Measurements from ENCODE around the gene PRKCB.
"Not testable (repeated sequence)": the region's sequence is repeated elsewhere in the genome, so short reads cannot be mapped to it uniquely, and the experiment has no call there.

Gene PRKCB

DNA sequence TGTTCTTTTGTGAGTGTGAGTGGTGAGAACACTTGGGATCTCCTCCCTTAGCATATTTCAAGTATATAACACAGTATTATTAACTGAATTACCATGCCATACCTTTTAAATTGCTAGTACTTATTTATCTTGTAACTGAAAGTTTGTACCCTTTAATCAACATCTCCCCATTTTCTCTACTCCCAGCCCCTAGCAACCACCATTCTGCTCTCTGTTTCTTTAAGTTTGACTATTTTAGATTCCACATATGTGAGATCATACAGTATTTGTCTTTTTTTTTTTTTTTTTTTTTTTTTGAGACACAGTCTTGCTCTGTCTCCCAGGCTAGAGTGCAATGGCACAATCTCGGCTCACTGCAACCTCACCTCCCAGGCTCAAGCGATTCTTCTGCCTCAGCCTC lies 302.8 kb downstream of the PRKCB start:
- no peak for DNase-seq

DNA sequence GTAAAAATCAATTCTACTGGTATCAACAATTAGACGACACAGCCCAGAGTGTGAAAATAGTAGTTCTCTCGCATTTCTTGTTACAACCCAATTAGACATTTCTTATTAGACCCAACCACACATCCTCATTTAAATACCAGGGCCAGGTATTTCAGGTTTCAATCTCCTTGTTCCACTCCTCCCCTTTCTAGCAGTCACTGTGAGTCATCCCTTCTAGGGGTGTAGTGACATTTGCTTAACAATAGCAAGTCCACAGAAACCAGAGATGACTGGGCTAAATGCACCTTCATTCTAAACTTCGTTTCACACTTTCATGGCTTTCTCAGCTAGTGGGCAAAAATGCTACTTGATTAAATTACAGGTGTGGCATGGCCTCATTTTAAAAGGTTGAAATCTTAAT lies 303.5 kb downstream of the PRKCB start:
- DNase-seq, result no peak

DNA sequence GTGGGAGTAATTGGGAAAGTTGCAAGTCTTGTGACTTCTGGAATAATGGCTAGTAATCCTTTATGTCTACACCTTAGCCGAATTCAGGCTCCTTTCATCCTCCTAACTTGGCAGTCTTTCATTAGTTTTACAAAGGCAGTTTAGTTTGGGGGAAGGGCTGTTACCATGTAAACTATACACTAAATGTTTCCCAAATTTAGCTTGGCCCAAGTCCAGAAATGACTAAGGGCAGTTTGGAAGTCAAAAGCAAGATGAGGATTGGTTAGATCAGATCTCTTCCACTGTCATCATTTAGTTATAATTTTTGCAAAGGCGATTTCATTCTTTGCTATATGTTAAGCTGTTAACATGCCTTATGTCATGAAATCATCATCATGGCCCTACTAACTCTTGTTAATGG lies 304.9 kb downstream of the PRKCB start:
- DNase-seq, result no peak

DNA sequence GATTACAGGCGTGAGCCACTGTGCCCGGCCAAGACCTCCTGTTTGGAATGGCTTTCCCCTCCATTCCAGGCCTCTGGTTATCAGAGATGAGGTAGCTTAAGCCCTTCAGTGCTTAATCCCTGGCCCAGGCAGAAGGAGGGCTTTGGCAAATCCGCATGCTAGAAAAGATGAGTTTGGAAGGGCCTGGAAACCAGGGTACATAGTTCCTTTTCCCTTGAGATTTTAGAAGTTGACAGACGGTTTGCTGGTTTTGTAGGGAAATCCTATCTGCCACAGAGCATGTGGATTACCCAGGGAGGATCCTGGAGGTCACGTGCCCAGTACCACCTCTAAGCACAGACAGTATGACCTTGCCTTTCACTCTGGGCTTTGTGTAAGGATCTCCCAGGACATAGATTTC lies 305.7 kb downstream of the PRKCB start:
- no peak for DNase-seq

DNA sequence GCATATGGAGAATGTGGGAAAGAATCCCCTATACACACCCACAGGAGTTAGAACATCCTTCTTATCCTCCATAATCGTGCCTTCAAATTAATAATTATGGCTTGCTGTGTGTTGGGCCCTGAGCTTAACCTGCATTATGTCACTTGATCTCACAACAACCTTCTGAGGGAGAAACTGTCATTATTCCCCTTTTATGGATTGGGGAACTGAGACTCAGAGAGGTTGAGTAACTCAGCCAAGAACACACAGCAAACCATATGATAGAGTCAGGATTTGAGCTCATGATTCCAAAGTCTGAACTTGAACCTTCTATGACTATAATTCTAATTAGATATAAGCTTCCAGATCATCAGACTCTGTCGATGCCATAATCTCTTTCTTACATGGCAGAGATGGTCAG lies 306.1 kb downstream of the PRKCB start:
- no peak for DNase-seq

DNA sequence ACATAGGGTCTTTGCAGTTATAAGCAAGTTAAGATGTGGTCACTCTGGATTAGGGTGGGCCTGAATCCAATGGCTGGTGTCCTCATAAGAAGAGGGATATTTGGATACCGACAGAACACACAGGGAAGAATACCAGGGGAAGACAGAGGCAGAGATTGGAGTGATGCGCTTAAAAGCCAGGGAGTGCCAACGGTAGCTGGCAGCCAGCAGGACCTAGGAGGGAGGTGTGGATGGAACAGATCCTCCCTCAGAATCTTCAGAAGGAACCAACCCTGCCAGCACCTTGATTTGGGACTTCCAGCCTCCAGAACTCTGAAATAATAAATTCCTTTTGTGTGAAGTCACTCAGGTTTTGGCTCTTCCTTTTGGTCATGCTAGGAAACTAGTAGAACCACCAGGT lies 310.1 kb downstream of the PRKCB start:
- DNase-seq, result no peak

DNA sequence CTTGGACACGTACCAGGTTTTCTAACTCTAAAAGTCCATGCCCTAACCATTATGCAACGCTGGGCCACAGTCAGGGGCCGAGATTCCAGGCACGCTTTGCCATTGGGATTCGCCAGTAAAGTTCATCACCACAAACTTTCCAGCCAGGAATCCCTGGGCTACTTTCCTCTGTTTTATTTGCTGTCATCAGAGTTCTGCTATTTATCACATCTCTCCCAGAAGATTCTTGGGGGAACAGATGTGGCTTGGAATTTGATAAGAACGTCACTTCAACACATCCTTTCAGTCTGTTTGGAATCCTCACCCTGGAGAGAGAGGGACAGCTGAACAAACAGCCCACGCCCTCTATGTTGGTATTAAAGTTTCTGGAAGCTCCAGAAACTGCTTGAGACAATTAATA lies 310.7 kb downstream of the PRKCB start:
- DNase-seq, result no peak

DNA sequence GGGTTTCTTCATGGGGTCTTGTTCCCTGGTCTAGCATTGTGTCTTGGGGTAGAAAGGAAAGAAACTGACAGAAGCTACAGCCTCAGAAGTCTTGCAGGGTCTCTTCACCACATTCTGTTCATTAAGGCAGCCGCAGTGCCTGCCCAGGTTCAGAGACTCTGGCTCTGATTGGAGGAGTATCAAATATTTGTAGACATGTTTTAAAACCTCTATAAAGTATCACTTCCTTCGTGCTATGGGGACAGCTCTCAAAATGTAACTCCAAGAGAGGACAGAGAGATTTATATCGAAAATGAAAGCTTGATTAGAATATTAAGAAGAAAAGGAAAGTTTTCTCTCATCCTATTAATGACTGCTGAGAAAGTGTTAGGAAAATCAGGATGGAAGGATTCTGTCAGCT lies 313.3 kb downstream of the PRKCB start:
- no peak for DNase-seq

DNA sequence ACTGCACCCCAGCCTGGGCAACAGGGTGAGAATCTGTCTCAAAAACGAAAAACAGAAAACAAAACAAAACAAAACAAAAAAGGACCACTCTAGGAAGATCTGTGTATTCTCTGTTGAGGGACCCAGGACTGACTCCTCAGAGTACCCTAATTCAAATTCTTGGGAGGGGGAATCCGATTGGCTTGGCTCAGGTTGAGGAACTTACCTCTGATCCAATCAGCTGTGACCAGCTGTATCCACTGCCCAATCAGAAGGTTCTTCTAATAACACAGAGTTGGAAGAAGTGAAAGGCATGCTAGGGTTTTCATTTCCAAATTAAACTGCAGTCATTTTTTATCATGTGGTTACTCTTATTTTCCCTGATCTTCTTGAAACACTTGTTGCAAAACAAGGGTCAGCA lies 314.5 kb downstream of the PRKCB start:
- no peak for DNase-seq

DNA sequence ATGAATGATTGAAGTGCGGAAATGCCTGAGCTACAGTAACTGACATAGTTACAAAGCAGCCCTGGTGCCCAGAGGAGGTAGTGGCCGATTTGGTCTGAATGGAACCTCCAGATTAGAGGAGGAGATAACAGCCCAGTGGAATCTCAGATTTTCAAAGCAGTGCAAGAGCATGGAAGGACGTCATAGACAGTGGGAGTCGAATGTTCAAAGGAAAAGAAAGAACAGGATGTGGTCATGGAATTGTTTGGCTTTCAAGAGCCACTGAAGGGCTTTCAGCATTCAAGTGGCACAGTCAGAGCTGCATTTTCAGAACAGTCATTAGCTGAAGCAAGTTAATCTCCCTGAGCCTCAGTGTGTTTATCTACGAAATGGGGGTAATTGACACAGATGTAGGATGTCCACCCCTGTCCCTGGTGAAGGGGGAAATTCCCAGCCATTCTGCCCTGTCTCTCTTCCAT lies 315.7 kb downstream of the PRKCB start:
- peak; percentile 92 for DNase-seq

DNA sequence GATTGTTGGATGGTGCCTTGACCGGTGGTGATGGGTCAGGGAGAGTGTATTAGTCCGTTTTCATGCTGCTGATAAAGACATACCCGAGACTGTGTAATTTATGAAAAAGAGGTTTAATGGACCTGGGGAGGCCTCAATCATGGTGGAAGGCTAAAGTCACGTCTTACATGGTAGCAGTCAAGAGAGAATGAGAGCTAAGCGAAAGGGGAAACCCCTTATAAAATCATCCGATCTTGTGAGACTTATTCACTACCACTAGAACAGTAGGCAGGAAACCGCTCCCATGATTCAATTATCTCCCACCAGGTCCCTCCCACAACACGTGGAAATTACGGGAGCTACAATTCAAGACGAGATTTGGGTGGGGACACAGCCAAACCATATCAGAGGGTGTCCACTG lies 316.3 kb downstream of the PRKCB start:
- not testable (repeated sequence) for DNase-seq

DNA sequence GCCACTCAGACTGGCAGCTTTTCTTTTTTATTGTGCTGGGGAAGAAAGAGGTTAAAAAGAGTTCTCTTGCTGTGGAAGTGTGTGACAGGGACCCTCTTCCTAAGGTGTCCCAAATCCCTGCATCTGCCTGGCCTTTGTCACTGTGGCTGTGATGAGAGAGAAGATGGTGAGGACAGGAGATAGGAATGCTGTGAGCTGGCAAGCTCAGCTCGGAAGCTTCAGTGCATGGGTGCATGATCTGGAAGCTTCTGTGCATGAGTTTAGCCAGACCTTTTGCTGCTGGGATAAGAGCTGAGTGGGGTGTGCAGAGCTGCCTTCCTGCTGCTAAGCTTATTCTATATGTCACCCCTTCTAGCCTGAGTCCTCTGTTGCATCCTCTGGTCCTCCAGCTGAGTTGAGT lies 317.0 kb downstream of the PRKCB start:
- no peak for DNase-seq

DNA sequence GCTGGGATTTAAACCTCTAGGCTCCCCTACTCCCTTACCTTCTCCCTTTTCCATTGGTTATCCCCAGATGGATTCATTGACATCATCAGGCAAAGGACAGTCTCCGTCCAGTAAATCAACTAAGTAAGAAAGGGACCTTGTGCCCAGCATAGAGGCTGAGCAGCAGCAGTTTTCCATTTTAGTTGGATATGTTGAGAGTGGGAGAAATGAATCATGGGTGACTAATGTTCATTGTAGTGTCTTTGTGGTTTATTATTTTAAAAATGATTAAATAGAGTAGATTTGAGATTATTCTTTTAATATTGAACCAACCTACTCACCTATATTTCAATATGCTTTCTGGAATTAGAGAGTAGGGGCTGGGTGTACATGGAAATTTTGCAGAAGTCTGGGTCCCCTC lies 321.0 kb downstream of the PRKCB start:
- no peak for DNase-seq

DNA sequence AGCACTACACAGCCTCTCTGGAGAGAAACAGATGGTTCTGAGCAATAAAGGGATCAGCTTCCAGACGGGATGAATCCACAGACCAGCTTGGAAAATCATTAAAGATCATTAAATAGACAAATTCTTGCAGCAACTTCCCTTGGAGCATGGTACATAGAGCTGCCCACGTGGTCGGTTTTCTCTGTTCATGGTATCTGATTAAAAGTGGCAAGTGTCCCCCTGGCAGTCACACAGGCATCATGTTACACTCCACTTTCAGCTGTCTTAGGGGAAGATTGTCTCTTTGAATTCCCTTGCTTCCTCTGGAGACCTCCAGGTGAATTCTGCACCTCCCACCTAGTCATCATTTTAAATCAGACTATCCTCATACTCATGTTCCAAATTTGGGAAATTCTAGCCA lies 328.2 kb downstream of the PRKCB start:
- DNase-seq, result no peak

DNA sequence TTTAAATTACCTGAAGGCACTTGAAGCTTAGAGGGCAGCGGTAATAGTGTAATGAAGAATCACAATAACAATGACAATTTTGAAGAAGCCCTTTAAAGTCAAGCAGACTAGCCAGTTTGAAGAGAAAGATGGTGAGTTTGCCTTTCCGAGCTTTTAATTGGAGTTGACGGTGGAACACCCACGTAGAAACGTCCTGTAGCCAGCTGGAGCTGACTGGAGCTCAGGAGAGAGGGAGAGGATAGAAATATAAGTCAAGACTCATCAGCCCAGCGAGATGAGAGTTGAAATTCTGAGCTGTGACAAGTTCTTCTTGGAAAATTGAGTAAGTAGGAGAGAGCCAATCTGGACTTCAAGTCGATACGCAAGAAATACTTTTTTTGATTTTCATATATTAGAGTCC lies 328.6 kb downstream of the PRKCB start:
- DNase-seq, result no peak

DNA sequence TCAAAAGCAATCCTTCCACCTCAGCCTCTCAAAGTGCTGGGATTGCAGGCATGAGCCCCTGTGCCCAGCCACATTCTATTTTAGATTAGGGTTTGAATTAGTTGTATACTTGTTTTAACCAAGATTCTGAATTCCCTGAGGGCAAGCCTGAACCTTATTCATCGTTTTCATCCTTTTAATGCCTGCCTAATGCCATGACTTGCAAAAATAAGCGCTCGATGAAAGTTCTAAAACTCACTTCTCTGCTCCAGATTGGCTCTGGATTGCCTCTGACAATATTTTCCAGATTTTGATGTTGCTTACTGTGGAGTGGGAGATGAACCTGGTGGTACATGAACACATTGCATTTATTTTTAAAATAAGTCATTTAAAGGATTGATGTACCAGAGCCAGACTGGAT lies 329.5 kb downstream of the PRKCB start:
- no peak for DNase-seq

DNA sequence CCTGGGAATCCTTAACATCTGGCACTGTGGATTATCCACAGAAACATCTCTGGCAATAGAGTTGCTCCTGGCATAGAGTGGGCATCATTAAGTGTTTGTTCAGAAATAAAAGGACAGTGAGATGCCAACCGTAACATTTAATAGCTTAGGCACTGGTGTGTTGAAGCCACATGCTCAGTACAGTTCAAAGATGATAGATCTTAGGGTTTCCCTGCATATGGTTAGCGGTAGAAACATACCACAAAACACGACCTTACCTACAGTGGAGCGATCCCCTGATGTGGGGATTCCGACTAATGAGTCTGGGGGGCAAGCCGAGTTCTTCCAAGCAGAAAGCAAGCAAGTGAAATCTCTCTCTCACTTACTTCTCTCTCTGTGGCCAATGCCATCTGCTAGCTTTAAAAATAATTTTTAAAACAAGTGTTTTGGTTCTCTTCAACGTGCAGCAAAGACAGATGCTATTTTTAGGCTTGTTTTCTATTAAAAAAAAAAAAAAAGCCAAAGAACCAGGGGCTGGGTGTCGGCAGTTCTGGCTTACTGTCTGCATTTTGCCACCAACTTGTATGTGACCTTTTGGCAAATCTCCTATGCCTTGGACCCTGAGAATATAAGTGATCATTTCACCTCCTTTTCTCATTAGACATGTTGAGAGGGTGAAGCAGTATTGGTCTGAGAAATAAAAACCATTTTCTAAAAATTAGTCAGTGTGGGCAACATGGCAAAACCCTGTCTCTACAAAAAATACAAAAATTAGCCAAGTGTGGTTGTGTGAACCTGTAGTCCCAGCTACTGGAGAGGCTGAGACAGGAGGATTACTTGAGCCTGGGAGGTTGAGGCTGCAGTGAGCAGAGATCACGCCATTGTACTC lies 331.1 kb downstream of the PRKCB start:
- DNase-seq, result no peak

DNA sequence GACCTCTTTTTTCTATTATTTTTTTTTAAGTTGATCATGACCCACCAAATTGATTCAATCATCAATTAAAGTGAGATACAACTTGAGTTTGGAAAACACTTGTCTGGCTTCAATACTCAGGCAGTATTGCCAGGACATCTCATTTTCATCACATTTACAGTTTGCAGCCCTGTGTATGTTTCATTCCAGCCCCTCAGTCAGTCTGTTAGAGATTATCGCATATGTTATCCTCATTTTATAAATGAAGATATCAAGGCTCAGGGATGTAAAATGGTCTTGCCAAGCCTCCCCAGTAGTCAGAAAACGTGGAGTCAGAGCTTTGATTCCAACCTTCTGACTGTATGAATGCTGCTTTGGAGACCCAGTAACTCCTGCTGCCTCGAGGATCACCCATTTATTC lies 333.1 kb downstream of the PRKCB start:
- DNase-seq, result no peak

DNA sequence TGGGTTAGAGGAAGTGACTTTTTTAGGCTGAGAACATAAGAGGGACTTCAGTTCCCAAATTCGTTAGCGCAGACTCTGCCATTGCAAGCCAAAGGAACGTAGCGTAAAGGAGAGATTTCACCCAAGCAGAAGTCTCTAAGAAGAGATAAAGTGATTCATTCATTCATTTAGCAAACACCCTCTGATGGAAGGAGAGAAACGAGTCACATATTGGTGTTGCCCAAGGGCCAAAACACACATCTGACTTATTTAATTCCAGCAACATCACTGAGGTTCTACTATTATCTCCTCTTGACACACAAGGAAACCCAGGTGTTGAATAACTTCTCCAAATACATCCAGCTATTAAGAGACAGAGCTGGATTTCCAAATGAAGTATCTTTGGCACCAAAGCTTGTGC lies 334.6 kb downstream of the PRKCB start:
- DNase-seq, result no peak

DNA sequence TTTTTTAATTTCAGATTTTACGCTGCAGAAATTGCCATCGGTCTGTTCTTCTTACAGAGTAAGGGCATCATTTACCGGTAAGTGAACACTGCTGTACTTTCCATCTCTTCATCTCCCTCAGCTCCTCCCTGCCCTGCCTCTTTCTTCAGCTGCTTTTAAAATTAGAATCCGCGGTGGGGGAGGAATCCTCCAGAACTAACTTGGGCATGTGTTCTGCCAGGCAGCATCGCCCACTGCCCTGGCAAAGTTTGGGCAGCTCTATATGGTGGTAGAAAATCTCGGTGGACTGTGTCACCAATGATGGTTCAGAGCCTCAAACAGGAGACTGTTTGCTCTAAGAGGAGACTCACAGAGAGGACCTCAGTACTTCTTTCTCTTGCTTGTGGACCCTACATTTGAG lies 338.7 kb downstream of the PRKCB start:
- no peak for DNase-seq

DNA sequence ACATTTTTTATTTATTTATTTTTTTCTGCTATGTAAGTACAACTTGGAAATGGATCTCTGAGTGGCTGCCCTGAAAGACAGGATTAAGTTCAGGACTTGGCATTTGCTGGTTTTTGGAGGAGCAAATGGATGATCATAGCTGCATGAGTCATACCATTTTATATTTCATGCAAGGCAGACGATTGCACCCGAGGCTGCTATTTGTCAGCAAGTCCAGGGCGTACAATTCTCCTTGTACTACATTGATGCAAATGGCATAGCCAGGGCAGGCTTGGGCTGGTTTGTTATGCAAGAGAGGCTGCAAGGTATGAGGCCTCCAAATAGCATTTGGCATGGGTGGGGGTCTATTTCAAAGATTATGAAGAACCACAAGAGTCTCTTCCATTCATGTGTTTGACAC lies 339.2 kb downstream of the PRKCB start:
- no peak for DNase-seq

DNA sequence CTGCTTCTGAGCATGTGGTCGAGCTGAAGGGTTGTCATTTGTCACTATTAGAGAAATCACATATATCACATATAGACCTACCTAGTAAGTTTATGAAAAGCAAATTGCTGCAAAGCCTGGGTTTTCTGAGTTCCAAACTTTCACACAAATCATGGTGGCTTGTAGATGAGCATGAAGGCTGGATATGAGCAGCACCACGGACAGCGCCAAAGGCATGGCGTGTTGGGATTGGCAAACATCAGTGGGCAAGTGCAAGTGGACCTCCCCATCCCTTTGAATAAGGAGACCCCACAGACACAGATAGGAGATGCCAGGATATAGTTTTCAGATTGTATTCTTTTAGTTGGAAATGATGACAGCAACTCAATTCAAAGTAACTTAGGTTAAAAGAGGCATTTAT lies 342.7 kb downstream of the PRKCB start:
- no peak for DNase-seq

DNA sequence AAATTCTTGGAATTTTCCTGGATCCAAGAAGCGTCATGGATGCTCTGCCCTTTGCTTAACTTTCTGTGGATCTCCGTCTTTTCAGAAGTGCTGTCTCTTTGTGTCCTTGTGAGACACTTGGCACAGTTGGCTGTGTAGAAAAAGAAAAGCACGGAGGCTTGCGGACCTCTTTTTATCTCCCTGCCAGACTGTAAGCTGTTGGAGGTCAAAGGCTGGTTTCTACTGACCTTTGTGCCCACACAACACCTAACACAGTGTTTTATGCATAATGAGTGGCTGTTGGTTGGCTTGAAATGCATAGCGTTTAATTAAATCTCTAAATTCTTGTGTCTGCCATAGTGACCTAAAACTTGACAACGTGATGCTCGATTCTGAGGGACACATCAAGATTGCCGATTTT lies 344.7 kb downstream of the PRKCB start:
- no peak for DNase-seq

DNA sequence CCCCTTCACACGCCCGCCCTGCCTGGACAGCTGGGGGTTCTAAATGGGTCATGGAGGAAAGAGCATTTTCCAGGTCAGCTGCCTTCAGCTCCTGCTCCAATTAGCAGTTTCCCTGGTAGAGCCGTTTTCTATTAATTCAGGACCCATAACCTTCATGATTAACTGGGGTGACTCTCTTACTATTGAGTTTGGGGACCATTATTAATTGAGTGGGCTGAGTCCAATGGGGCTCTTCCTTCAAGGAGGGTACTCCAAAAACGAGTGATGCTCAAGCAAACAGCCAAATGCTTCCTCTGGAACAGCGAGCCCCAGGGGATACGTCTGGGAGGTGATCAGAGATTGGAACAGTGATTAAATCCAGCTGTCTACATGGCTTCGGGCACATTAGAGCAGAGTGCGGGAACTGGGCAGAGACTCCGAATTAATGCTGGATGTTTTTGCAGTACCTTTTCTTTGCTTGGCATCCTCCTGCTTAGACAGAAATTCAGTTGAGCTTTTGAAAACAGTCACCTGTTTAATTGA lies 352.3 kb downstream of the PRKCB start:
- DNase-seq, result no peak

DNA sequence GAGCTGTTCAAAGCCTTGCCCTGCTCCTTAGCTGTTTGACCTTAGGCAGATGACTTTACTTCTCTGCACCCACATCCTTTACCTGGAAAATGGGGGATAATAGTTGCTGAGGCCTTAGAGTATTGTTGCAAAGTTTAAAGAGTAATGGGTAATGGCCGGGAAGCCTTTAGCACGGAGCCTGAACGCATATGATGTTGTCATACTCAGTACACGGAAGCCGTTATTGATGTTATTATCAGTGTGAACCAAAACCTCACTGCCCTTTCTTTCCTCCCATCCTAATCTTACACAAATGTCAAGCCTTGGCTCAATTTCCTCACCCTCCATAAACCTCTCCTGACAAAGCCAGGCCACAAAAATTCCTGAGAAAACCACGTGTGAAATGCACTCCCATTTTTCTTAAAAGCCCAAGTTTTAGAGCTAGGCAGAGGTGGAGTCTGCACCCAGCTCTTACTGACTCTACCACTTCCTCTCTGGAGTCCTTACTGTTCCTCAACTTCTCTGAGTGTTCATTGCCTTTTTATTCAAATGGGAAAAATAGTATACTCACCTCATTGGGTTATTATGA lies 353.1 kb downstream of the PRKCB start:
- no peak for DNase-seq

Measured in NCI-H2029 (cell line).